Measurements from ENCODE around the gene LGALS9B. TPM values are rescaled to one million over a fixed set of nuclear protein-coding genes. Genes with fewer than 3 reads are reported as not detected.
"Not testable (repeated sequence)": the region's sequence is repeated elsewhere in the genome, so short reads cannot be mapped to it uniquely, and the experiment has no call there.

The LGALS9B gene
- total RNA-seq: not detected in 2 replicates

GRCh38 chr17:20467447-20467846, at the start of gene LGALS9B:
Gene LGALS9B (minus strand): TSS chr17:20467539. CDS start chr17:20467470, 69 bp downstream.
- H3K4me3 ChIP-seq (ENCODE audit: low read depth, low read length); DNase-seq (ENCODE audit: low read depth): not testable (repeated sequence)

DNA sequence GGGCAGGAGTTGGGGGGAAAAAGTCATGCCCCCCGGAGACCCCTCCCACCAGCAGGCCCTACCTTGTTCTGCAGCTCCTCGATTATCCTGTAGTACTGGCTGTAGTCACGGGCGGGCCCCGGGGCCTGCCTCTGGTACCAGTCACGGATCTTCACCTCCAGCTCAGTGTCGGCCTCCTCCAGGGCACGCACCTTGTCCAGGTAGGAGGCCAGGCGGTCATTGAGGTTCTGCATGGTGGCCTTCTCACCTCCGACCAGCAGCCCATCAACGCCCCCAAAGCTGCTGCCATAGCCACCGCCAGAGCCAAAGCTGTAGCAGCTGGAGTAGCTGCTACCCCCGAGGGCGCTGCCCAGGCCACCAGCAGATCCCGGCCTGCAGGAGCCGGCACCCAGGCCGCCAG, 49.6 kb upstream of the LGALS9B start:
- DNase-seq (ENCODE audit: low read depth); H3K4me3 ChIP-seq (ENCODE audit: low read depth, low read length): not testable (repeated sequence)

DNA sequence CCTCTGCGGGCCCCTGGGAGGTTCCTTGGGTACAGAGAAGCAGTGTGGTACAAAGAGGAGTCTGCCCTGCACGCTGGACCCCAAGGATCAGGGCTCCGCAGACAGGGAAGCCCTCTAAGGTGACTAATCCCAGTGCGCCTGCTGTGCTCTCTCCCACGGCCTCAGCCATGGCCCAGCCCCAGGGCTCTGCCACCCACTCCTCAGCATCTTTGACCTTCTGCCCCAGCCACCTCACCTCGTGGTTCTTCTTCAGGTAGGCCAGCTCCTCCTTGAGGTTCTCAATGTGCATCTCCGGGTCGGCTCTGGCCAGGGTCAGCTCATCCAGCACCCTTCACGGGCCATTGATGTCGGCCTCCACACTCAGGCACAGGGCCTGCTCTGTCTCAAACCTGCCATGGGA, 47.8 kb upstream of the LGALS9B start:
- not testable (repeated sequence) for H3K4me3 ChIP-seq (ENCODE audit: low read depth, low read length); DNase-seq (ENCODE audit: low read depth)

- not testable (repeated sequence) for DNase-seq (ENCODE audit: low read depth); H3K4me3 ChIP-seq (ENCODE audit: low read depth, low read length)
Observed at GRCh38 chr17:20513539-20513938, 46.2 kb upstream of the LGALS9B start.

GRCh38 chr17:20512378-20512777, 45.0 kb upstream of the LGALS9B start:
- H3K4me3 ChIP-seq (ENCODE audit: low read depth, low read length); DNase-seq (ENCODE audit: low read depth): not testable (repeated sequence)

GRCh38 chr17:20511778-20512177, 44.4 kb upstream of the LGALS9B start:
- H3K4me3 ChIP-seq (ENCODE audit: low read depth, low read length): not testable (repeated sequence)

DNA sequence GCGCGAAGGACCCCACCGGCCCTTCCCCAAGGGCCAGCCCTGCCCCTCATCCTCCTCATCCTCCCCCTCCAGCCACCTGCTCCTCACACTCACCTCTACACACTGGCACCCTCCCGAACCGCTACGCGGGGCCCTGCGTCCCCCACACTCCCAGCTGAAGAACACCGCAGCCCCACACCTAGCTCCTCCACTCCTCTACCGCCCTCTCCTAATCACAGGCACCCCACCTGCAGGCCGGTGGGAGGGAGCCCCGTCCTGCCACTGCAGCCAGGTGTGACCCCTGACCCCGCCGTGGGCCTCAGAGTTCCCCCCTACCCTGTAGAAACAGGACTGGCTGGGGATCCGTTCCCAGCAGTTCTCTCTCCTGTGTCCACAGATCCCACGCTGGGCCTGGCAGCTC, 38.0 kb upstream of the LGALS9B start:
- H3K4me3 ChIP-seq (ENCODE audit: low read depth, low read length); DNase-seq (ENCODE audit: low read depth): not testable (repeated sequence)

More at GRCh38 chr17:20511778-20512177, 44.4 kb upstream of the LGALS9B start:
- not testable (repeated sequence) for DNase-seq (ENCODE audit: low read depth)

- not testable (repeated sequence) for H3K4me3 ChIP-seq (ENCODE audit: low read depth, low read length); DNase-seq (ENCODE audit: low read depth)
Observed at GRCh38 chr17:20504388-20505066, 37.2 kb upstream of the LGALS9B start.

GRCh38 chr17:20501896-20502295, 34.6 kb upstream of the LGALS9B start:
- H3K4me3 ChIP-seq (ENCODE audit: low read depth, low read length); DNase-seq (ENCODE audit: low read depth): not testable (repeated sequence)

DNA sequence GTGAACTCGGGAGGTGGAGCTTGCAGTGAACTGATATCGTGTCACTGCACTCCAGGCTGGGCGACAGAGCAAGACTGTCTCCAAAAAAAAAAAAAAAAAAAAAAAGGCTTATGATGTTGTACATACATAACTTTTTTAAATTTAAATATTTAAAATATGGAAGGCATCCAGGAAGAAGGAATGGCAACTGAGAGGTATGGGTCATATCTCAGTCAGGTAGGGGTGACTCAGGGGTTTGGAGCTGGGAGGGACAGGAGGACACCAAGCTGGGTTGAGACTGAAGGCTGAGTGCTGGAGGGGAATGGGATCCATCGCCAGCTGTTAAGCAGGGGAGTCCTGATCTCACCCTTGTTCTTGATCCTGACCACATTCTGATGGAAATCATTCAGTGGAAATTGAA, 33.0 kb upstream of the LGALS9B start:
- not testable (repeated sequence) for H3K4me3 ChIP-seq (ENCODE audit: low read depth, low read length); DNase-seq (ENCODE audit: low read depth)

DNA sequence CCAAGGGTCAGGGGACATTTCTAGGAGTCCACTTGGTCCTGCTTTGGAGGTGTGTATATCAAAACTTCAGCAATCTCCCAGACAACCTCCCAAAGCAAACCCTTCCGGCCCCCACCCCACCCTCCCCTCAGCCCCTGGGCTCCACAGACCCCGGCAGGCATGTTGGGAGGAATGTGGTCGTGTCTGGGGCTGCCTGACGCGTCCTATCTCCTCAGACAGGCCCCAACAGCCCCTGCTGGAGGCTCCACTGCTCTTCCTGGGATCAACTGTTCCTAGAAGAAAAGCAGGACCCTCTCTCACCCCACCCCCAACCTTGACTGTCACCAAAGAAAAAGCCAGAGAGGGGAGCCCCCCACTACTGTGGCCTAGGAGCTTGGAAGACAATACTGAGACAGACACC, 28.1 kb upstream of the LGALS9B start:
- DNase-seq (ENCODE audit: low read depth); H3K4me3 ChIP-seq (ENCODE audit: low read depth, low read length): not testable (repeated sequence)

DNA sequence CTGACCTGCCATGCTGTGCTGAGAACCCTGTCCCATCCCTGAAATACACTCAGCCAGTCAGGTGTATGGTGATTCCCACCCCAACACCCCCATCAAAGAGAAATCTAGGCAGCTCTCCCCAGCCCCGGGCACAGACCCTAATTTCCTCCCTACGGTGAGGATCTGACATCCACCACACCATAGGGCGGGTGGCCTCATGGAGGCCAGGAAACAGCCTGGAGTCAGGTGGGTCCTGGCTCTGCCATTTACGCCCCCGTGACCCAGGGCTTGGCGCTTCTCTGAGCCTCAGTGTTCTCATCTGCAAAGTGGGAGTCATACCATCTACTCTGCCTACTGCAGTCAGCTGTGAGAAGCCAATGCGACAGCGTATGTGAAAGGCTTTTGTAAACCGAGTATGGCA, 27.4 kb upstream of the LGALS9B start:
- H3K4me3 ChIP-seq (ENCODE audit: low read depth, low read length); DNase-seq (ENCODE audit: low read depth): not testable (repeated sequence)

GRCh38 chr17:20494147-20494546, 26.8 kb upstream of the LGALS9B start:
- not testable (repeated sequence) for H3K4me3 ChIP-seq (ENCODE audit: low read depth, low read length); DNase-seq (ENCODE audit: low read depth)

DNA sequence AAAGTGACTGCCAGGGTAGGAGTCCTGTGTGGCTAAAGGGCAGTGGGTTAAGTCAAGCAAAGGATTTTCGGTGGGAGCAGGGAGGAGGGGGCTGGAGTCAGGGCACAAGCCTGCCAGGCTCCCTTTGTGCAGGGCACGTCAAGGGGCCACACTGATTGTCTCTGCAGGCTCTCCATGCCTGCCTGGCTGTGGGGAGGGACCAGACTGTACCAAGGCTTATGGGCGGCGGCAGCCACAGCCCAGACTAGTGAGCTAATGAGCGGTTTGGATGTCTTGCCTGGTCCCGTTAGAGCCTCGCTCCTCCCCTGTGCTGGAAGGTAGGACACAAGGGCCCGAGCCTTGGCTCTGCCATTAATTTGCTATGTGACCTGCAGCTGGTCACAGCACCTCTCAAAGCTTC, 25.6 kb upstream of the LGALS9B start:
- H3K4me3 ChIP-seq (ENCODE audit: low read depth, low read length); DNase-seq (ENCODE audit: low read depth): not testable (repeated sequence)

GRCh38 chr17:20492099-20492498, 24.8 kb upstream of the LGALS9B start:
- not testable (repeated sequence) for H3K4me3 ChIP-seq (ENCODE audit: low read depth, low read length); DNase-seq (ENCODE audit: low read depth)

- DNase-seq (ENCODE audit: low read depth); H3K4me3 ChIP-seq (ENCODE audit: low read depth, low read length): not testable (repeated sequence)
Observed at GRCh38 chr17:20484930-20485329, 17.6 kb upstream of the LGALS9B start.

- DNase-seq (ENCODE audit: low read depth); H3K4me3 ChIP-seq (ENCODE audit: low read depth, low read length): not testable (repeated sequence)
Observed at GRCh38 chr17:20479889-20480591, 12.7 kb upstream of the LGALS9B start.

- not testable (repeated sequence) for H3K4me3 ChIP-seq (ENCODE audit: low read depth, low read length); DNase-seq (ENCODE audit: low read depth)
Observed at GRCh38 chr17:20477398-20478071, 10.2 kb upstream of the LGALS9B start.

- H3K4me3 ChIP-seq (ENCODE audit: low read depth, low read length); DNase-seq (ENCODE audit: low read depth): not testable (repeated sequence)
Observed at GRCh38 chr17:20475137-20475831, 7.9 kb upstream of the LGALS9B start.
